ENCODE measurements around the gene TPH2. TPM values are rescaled to one million over a fixed set of nuclear protein-coding genes. Genes with fewer than 3 reads are reported as not detected.
A peak's percentile ranks its signal among the peaks of the same experiment; 100 is the strongest.

Gene TPH2
- not detected for total RNA-seq
- under 1 TPM in 1 of 2 donors, not detected in 1; 0.01 TPM for polyA plus RNA-seq
- long read RNA-seq, donor 1, result 0 reads
- long read RNA-seq, donor 2, result 0 reads
- long read RNA-seq, donor 3, result 0 reads
- long read RNA-seq, donor 4, result 0 reads
- long read RNA-seq, donor 5, result 0 reads

GRCh38 chr12:71938728-71939385, at the start of gene TPH2:
TSS of gene TPH2 (plus strand) at chr12:71938845. CDS start at chr12:71938987, 142 bp downstream.
- no peaks in the 10 kb centered on the region for H3K36me3 ChIP-seq (ENCODE audit: control insufficient read depth in 4 of 4, insufficient read depth in 4 of 4, low read length in 4 of 4)
- H3K9me3 ChIP-seq (ENCODE audit: control insufficient read depth in 4 of 4, insufficient read depth in 3 of 4, low read length in 3 of 4), result no peaks in the 10 kb centered on the region
- peak; percentile 58 for ATAC-seq (ENCODE audit: insufficient read depth, low FRiP score)
- TF ChIP-seq CTCF (IDR thresholded peaks at IDR 0.05; ENCODE audit: control extremely low read depth, extremely low read depth), result no peak
- peaks cover 0 to 2% (median 0%) of the 10 kb centered on the region in 3 donors for H3K27me3 ChIP-seq (ENCODE audit: control insufficient read depth in 3 of 3, insufficient read depth in 3 of 3, low read length in 2 of 3)
- no peak within 1 kb of the TSS for H3K4me3 ChIP-seq
- H3K9ac ChIP-seq (ENCODE audit: insufficient read depth in 1 of 2, low read length in 2 of 2), result no peak within 1 kb of the TSS
- WGBS, 2 donors, result 18 to 20% methylated on average over 16 of the region's 16 CpGs
- no peak within 1 kb of the TSS for H3K27ac ChIP-seq (ENCODE audit: low read depth in 1 of 2, low read length in 1 of 2)
- peak; percentile 84 to 85 (median 84) for DNase-seq
- peaks cover 0 to 2% (median 0%) of the 10 kb centered on the region in 5 donors for H3K4me1 ChIP-seq (ENCODE audit: control insufficient read depth in 5 of 5, insufficient read depth in 5 of 5, low read length in 5 of 5)

GRCh38 chr12:71890475-71890874, 48.2 kb upstream of the TPH2 start:
- DNase-seq (no peak), ATAC-seq (ENCODE audit: insufficient read depth, low FRiP score) (no peak)
- H3K27ac ChIP-seq (ENCODE audit: low read depth in 1 of 2, low read length in 1 of 2), result no peak overlapping the region
- WGBS, 2 donors, result 88 to 96% methylated on average over 3 of the region's 3 CpGs
- no peak overlapping the region for H3K9ac ChIP-seq (ENCODE audit: insufficient read depth in 1 of 2, low read length in 2 of 2)
- no peak overlapping the region for H3K4me3 ChIP-seq
- peaks cover 0 to 2% (median 0%) of the 10 kb centered on the region in 5 donors for H3K4me1 ChIP-seq (ENCODE audit: control insufficient read depth in 5 of 5, insufficient read depth in 5 of 5, low read length in 5 of 5)
- no peaks in the 10 kb centered on the region for H3K27me3 ChIP-seq (ENCODE audit: control insufficient read depth in 3 of 3, insufficient read depth in 3 of 3, low read length in 2 of 3)
- H3K9me3 ChIP-seq (ENCODE audit: control insufficient read depth in 4 of 4, insufficient read depth in 3 of 4, low read length in 3 of 4), result no peaks in the 10 kb centered on the region
- no peak for TF ChIP-seq CTCF (IDR thresholded peaks at IDR 0.05; ENCODE audit: control extremely low read depth, extremely low read depth)
- peaks cover 3 to 25% (median 7%) of the 10 kb centered on the region in 4 donors for H3K36me3 ChIP-seq (ENCODE audit: control insufficient read depth in 4 of 4, insufficient read depth in 4 of 4, low read length in 4 of 4)

DNA sequence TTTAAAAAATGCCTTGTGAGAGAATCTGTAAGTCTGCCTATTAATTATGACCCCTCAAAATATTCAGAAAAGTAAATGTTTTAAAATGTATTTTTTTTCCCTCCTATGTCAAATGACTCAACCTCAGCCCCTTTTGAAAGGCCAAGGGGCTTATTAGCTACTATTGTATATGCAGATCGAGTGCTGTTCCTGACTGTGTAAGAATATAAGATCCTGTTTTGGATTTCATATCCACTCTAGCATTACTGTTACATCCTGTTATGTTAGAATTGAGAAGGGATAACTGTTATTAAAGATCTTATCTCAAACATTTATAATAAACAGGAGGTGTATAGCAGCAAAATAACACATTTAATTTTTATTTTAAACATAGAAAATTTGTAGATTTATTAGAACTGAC, 46.6 kb upstream of the TPH2 start:
- Histone ChIP-seq H3K4me3 (no peak overlapping the region), H3K27ac (ENCODE audit: low read depth in 1 of 2, low read length in 1 of 2) (no peak overlapping the region), H3K36me3 (ENCODE audit: control insufficient read depth in 4 of 4, insufficient read depth in 4 of 4, low read length in 4 of 4) (peaks cover 0 to 28% (median 6%) of the 10 kb centered on the region in 4 donors), H3K9me3 (ENCODE audit: control insufficient read depth in 4 of 4, insufficient read depth in 3 of 4, low read length in 3 of 4) (no peaks in the 10 kb centered on the region), H3K27me3 (ENCODE audit: control insufficient read depth in 3 of 3, insufficient read depth in 3 of 3, low read length in 2 of 3) (no peaks in the 10 kb centered on the region), H3K4me1 (ENCODE audit: control insufficient read depth in 5 of 5, insufficient read depth in 5 of 5, low read length in 5 of 5) (no peaks in the 10 kb centered on the region), H3K9ac (ENCODE audit: insufficient read depth in 1 of 2, low read length in 2 of 2) (no peak overlapping the region)
- ATAC-seq (ENCODE audit: insufficient read depth, low FRiP score) (no peak), DNase-seq (no peak)
- TF ChIP-seq CTCF (IDR thresholded peaks at IDR 0.05; ENCODE audit: control extremely low read depth, extremely low read depth), result no peak
- 57 to 75% methylated on average over 1 of the region's 1 CpG for WGBS, 2 donors

All from lung (tissue), 16 donors.